Stimulated activated CD4-positive, alpha-beta T cell treated with anti-CD3 and anti-CD28 coated beads, Interleukin-4, amount 100 ng/mL, for 24 hours (primary cell): Measurements from ENCODE around the gene CASP12.

Source experiments
- DNase-seq: peaks from one replicate; pipeline ENCODE4 v3.0.0-alpha.2; 2020

The CASP12 gene

GRCh38 chr11:104883342-104883741 lies 14.9 kb downstream of the CASP12 start:
- DNase-seq: no peak

- no peak for DNase-seq
These were observed 17.0 kb downstream of the CASP12 start for GRCh38 chr11:104881117-104881794.

GRCh38 chr11:104879514-104880190 lies 18.6 kb downstream of the CASP12 start:
- no peak for DNase-seq

GRCh38 chr11:104876861-104877431 lies 21.3 kb downstream of the CASP12 start:
- no peak for DNase-seq

GRCh38 chr11:104876324-104876723 lies 21.9 kb downstream of the CASP12 start:
- DNase-seq: no peak

- no peak for DNase-seq
These were observed 25.0 kb downstream of the CASP12 start for GRCh38 chr11:104873252-104873651.

GRCh38 chr11:104872393-104872792 lies 25.9 kb downstream of the CASP12 start:
- no peak for DNase-seq

- no peak for DNase-seq
These were observed 27.4 kb downstream of the CASP12 start for GRCh38 chr11:104870910-104871309.

GRCh38 chr11:104866815-104867214 lies 31.4 kb downstream of the CASP12 start:
- no peak for DNase-seq

GRCh38 chr11:104858882-104859775 lies 39.1 kb downstream of the CASP12 start:
- DNase-seq: no peak

- DNase-seq: no peak
These were observed 41.7 kb downstream of the CASP12 start for GRCh38 chr11:104856607-104857006.

- no peak for DNase-seq
These were observed 42.3 kb downstream of the CASP12 start for GRCh38 chr11:104855965-104856364.

- no peak for DNase-seq
These were observed 45.0 kb downstream of the CASP12 start for GRCh38 chr11:104853276-104853675.

GRCh38 chr11:104852811-104853210 lies 45.4 kb downstream of the CASP12 start:
- DNase-seq: no peak

- no peak for DNase-seq
These were observed 52.0 kb downstream of the CASP12 start for GRCh38 chr11:104846216-104846615.

GRCh38 chr11:104844451-104844850 lies 53.8 kb downstream of the CASP12 start:
- no peak for DNase-seq

- no peak for DNase-seq
These were observed 55.0 kb downstream of the CASP12 start for GRCh38 chr11:104843150-104843836.

- no peak for DNase-seq
These were observed 56.2 kb downstream of the CASP12 start for GRCh38 chr11:104841973-104842525.

GRCh38 chr11:104841185-104841584 lies 57.1 kb downstream of the CASP12 start:
- no peak for DNase-seq

- DNase-seq: no peak
These were observed 60.2 kb downstream of the CASP12 start for GRCh38 chr11:104837969-104838639.

- DNase-seq: no peak
These were observed 61.6 kb downstream of the CASP12 start for GRCh38 chr11:104836691-104837090.
